Stomach (tissue), 4 donors: ENCODE measurements around the gene GUSB.

ENCODE experiments used
- CTCF ChIP-seq, 7 experiments: fragments of 450-650 bp in 4 of 7; fragments of 200-600 bp in 3 of 7; sonication (generic) in 3 of 7; IDR thresholded peaks; one replicate each; pipeline ENCODE4 v1.5.1; 2016 to 2019; ENCODE audit warnings: antibody characterized with exemption in 7 of 7, control low read depth in 2 of 7, mild to moderate bottlenecking in 1 of 7
- EP300 ChIP-seq: sonication (generic); formaldehyde crosslinking; IDR thresholded peaks from one replicate; pipeline ENCODE4 v1.6.1; 2017; ENCODE audit warnings: antibody characterized with exemption

- TF ChIP-seq CTCF (IDR thresholded peaks at IDR 0.05) = no peak
- TF ChIP-seq EP300 = no peak
Measured at GRCh38 chr7:65989694-65990080, 7.7 kb upstream of the GUSB start.
